ENCODE results near the gene VTA1.
"Not testable (repeated sequence)": the region's sequence is repeated elsewhere in the genome, so short reads cannot be mapped to it uniquely, and the experiment has no call there.

The VTA1 gene

DNA sequence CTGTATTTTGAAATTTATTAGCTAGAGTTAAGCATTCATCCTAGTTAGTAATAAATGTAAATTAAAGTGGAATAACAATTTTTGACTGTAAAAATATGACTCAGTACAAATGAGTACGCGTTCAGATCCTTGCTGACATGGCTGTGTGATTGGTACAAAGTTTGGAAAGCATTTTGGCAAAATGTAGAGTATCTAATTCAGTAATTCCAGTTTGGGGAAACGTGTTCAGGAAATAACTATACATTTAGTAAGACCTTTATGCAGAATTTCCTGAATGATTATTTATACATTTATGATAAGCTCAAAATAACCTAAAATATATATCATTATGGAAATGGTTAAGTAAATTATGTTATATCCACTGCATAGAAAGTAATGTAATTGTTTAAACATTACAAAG lies 8.0 kb downstream of the VTA1 start:
- Histone ChIP-seq H3K4me3 (ENCODE audit: insufficient read length, low read depth) (no peak overlapping the region), H3K4me1 (ENCODE audit: insufficient read depth, insufficient read length) (no peaks in the 10 kb centered on the region), H3K9ac (ENCODE audit: insufficient read length, low read depth) (no peak overlapping the region), H3K27me3 (ENCODE audit: insufficient read depth, insufficient read length) (no peaks in the 10 kb centered on the region), H3K36me3 (ENCODE audit: insufficient read depth, insufficient read length, low read length) (peaks cover 8% of the 10 kb centered on the region), H3K9me3 (ENCODE audit: insufficient read depth, low read length) (no peaks in the 10 kb centered on the region)
- TF ChIP-seq ZNF274 (IDR thresholded peaks at IDR 0.05; ENCODE audit: low read depth, low read length) (no peak), SUZ12 (IDR thresholded peaks at IDR 0.05; ENCODE audit: extremely low read depth, insufficient read depth, insufficient read length) (no peak), YY1 (IDR thresholded peaks at IDR 0.05; ENCODE audit: insufficient read depth, insufficient read length) (no peak)
- no peak for DNase-seq (ENCODE audit: low read depth, low spot score)

- Histone ChIP-seq H3K4me1 (ENCODE audit: insufficient read depth, insufficient read length) (no peaks in the 10 kb centered on the region), H3K9me3 (ENCODE audit: insufficient read depth, low read length) (no peaks in the 10 kb centered on the region), H3K36me3 (ENCODE audit: insufficient read depth, insufficient read length, low read length) (peaks cover 4% of the 10 kb centered on the region), H3K27me3 (ENCODE audit: insufficient read depth, insufficient read length) (no peaks in the 10 kb centered on the region), H3K9ac (ENCODE audit: insufficient read length, low read depth) (no peak overlapping the region), H3K4me3 (ENCODE audit: insufficient read length, low read depth) (no peak overlapping the region)
- no peak for TF ChIP-seq YY1 (IDR thresholded peaks at IDR 0.05; ENCODE audit: insufficient read depth, insufficient read length)
- no peak for TF ChIP-seq SUZ12 (IDR thresholded peaks at IDR 0.05; ENCODE audit: extremely low read depth, insufficient read depth, insufficient read length)
- no peak for TF ChIP-seq ZNF274 (IDR thresholded peaks at IDR 0.05; ENCODE audit: low read depth, low read length)
- DNase-seq (ENCODE audit: low read depth, low spot score) = no peak
These were observed 9.1 kb downstream of the VTA1 start for GRCh38 chr6:142155895-142156757.

GRCh38 chr6:142156758-142157068 lies 9.7 kb downstream of the VTA1 start:
- H3K9me3 ChIP-seq (ENCODE audit: insufficient read depth, low read length); H3K4me1 ChIP-seq (ENCODE audit: insufficient read depth, insufficient read length); H3K36me3 ChIP-seq (ENCODE audit: insufficient read depth, insufficient read length, low read length); H3K27me3 ChIP-seq (ENCODE audit: insufficient read depth, insufficient read length); H3K4me3 ChIP-seq (ENCODE audit: insufficient read length, low read depth); H3K9ac ChIP-seq (ENCODE audit: insufficient read length, low read depth); DNase-seq (ENCODE audit: low read depth, low spot score): not testable (repeated sequence)

- no peaks in the 10 kb centered on the region for H3K27me3 ChIP-seq (ENCODE audit: insufficient read depth, insufficient read length)
- DNase-seq (ENCODE audit: low read depth, low spot score) = no peak
- H3K9ac ChIP-seq (ENCODE audit: insufficient read length, low read depth) = no peak overlapping the region
- no peaks in the 10 kb centered on the region for H3K4me1 ChIP-seq (ENCODE audit: insufficient read depth, insufficient read length)
- peaks cover 13% of the 10 kb centered on the region for H3K36me3 ChIP-seq (ENCODE audit: insufficient read depth, insufficient read length, low read length)
- H3K4me3 ChIP-seq (ENCODE audit: insufficient read length, low read depth) = no peak overlapping the region
- TF ChIP-seq ZNF274 (IDR thresholded peaks at IDR 0.05; ENCODE audit: low read depth, low read length) (no peak), YY1 (IDR thresholded peaks at IDR 0.05; ENCODE audit: insufficient read depth, insufficient read length) (no peak), SUZ12 (IDR thresholded peaks at IDR 0.05; ENCODE audit: extremely low read depth, insufficient read depth, insufficient read length) (no peak)
- H3K9me3 ChIP-seq (ENCODE audit: insufficient read depth, low read length) = no peaks in the 10 kb centered on the region
These were observed 15.7 kb downstream of the VTA1 start for GRCh38 chr6:142162780-142163179.

GRCh38 chr6:142165227-142165626 lies 18.2 kb downstream of the VTA1 start:
- Histone ChIP-seq H3K27me3 (ENCODE audit: insufficient read depth, insufficient read length) (no peaks in the 10 kb centered on the region), H3K4me1 (ENCODE audit: insufficient read depth, insufficient read length) (no peaks in the 10 kb centered on the region), H3K9ac (ENCODE audit: insufficient read length, low read depth) (no peak overlapping the region), H3K9me3 (ENCODE audit: insufficient read depth, low read length) (no peaks in the 10 kb centered on the region), H3K36me3 (ENCODE audit: insufficient read depth, insufficient read length, low read length) (peaks cover 25% of the 10 kb centered on the region), H3K4me3 (ENCODE audit: insufficient read length, low read depth) (no peak overlapping the region)
- no peak for TF ChIP-seq YY1 (IDR thresholded peaks at IDR 0.05; ENCODE audit: insufficient read depth, insufficient read length)
- no peak for TF ChIP-seq ZNF274 (IDR thresholded peaks at IDR 0.05; ENCODE audit: low read depth, low read length)
- no peak for TF ChIP-seq SUZ12 (IDR thresholded peaks at IDR 0.05; ENCODE audit: extremely low read depth, insufficient read depth, insufficient read length)
- DNase-seq (ENCODE audit: low read depth, low spot score) = no peak

DNA sequence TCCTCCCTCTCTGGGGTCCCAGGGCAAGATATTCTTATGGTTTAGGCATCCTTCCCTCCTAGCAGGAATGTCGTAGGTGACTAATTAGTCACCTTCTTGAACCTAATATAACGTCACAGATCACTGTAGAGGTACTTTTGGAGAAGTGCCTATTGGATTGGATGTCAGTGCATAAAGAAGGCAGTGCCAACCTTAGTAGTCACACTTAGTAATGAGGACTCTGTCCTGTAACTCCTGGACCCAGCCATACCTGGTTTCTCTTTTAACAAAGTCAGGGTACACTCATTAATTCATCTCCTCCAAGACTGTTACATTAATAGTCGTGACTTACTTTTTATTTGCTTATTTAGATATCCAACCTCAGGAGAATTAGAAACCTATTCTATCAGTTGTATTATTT lies 20.0 kb downstream of the VTA1 start:
- no peak overlapping the region for H3K4me3 ChIP-seq (ENCODE audit: insufficient read length, low read depth)
- no peaks in the 10 kb centered on the region for H3K9me3 ChIP-seq (ENCODE audit: insufficient read depth, low read length)
- no peaks in the 10 kb centered on the region for H3K4me1 ChIP-seq (ENCODE audit: insufficient read depth, insufficient read length)
- TF ChIP-seq SUZ12 (IDR thresholded peaks at IDR 0.05; ENCODE audit: extremely low read depth, insufficient read depth, insufficient read length) (no peak), ZNF274 (IDR thresholded peaks at IDR 0.05; ENCODE audit: low read depth, low read length) (no peak), YY1 (IDR thresholded peaks at IDR 0.05; ENCODE audit: insufficient read depth, insufficient read length) (no peak)
- H3K36me3 ChIP-seq (ENCODE audit: insufficient read depth, insufficient read length, low read length) = peaks cover 38% of the 10 kb centered on the region
- no peak for DNase-seq (ENCODE audit: low read depth, low spot score)
- no peak overlapping the region for H3K9ac ChIP-seq (ENCODE audit: insufficient read length, low read depth)
- H3K27me3 ChIP-seq (ENCODE audit: insufficient read depth, insufficient read length) = no peaks in the 10 kb centered on the region

DNA sequence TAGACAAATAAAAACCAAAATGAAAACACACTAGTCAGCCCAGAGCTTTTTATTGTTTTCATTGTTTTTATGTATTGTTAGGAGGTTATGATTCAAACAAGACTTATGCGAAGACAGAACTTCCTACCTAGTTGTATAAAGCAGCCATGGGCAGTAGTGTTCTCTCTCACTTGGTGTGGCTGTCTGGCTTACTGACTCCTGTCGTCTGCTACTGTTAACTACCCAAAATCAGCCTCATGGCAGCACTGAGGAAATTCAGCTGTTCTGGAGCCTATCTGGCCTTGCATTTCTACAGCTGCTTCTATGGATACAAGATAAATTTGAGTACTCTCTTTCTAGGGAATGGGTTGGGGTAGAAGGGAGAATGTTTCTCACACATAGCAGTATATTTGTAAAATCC lies 20.4 kb downstream of the VTA1 start:
- H3K4me1 ChIP-seq (ENCODE audit: insufficient read depth, insufficient read length) = no peaks in the 10 kb centered on the region
- H3K4me3 ChIP-seq (ENCODE audit: insufficient read length, low read depth) = no peak overlapping the region
- no peak overlapping the region for H3K9ac ChIP-seq (ENCODE audit: insufficient read length, low read depth)
- H3K36me3 ChIP-seq (ENCODE audit: insufficient read depth, insufficient read length, low read length) = peaks cover 42% of the 10 kb centered on the region
- no peaks in the 10 kb centered on the region for H3K27me3 ChIP-seq (ENCODE audit: insufficient read depth, insufficient read length)
- H3K9me3 ChIP-seq (ENCODE audit: insufficient read depth, low read length) = no peaks in the 10 kb centered on the region
- no peak for TF ChIP-seq SUZ12 (IDR thresholded peaks at IDR 0.05; ENCODE audit: extremely low read depth, insufficient read depth, insufficient read length)
- no peak for TF ChIP-seq YY1 (IDR thresholded peaks at IDR 0.05; ENCODE audit: insufficient read depth, insufficient read length)
- TF ChIP-seq ZNF274 (IDR thresholded peaks at IDR 0.05; ENCODE audit: low read depth, low read length) = no peak
- DNase-seq (ENCODE audit: low read depth, low spot score) = no peak
